ENCODE data around the gene PTGS1.

- TF ChIP-seq ZNF639 (tag by site-specific recombination; IDR thresholded peaks at IDR 0.05) (no peak), CTCF (tag by site-specific recombination; IDR thresholded peaks at IDR 0.05) (no peak), ZNF580 (tag by site-specific recombination; IDR thresholded peaks at IDR 0.05) (no peak), MZF1 (tag by site-specific recombination; IDR thresholded peaks at IDR 0.05; ENCODE audit: borderline replicate concordance) (no peak), TCF7L2 (IDR thresholded peaks at IDR 0.05; ENCODE audit: borderline replicate concordance, low read depth, low read length) (no peak), ZNF558 (tag by site-specific recombination; IDR thresholded peaks at IDR 0.05) (no peak), ZNF398 (tag by site-specific recombination; IDR thresholded peaks at IDR 0.05) (no peak), YY1 (tag by site-specific recombination; IDR thresholded peaks at IDR 0.05) (no peak)
Measured at GRCh38 chr9:122322553-122322952, 48.3 kb upstream of the PTGS1 start.
